Nephron (organoid): ENCODE results near the gene PCAT7.
A peak's percentile ranks its signal among the peaks of the same experiment; 100 is the strongest.
"Not testable (repeated sequence)": the region's sequence is repeated elsewhere in the genome, so short reads cannot be mapped to it uniquely, and the experiment has no call there.

Source experiments
- H3K27ac Mint-ChIP-seq, 3 experiments: 2 replicates each; pipeline ENCODE4 v1.8.0; 2020; ENCODE audit warnings: mixed read lengths in 3 of 3, mild to moderate bottlenecking in 2 of 3, moderate library complexity in 1 of 3
- H3K27me3 Mint-ChIP-seq: 2 replicates; pipeline ENCODE4 v1.8.0; 2021; ENCODE audit warnings: low read depth, mild to moderate bottlenecking, moderate library complexity, mixed read lengths
- H3K36me3 Mint-ChIP-seq: 2 replicates; pipeline ENCODE4 v1.8.0; 2020; ENCODE audit warnings: low read depth, mixed read lengths
- H3K4me1 Mint-ChIP-seq: 2 replicates; pipeline ENCODE4 v1.8.0; 2020; ENCODE audit warnings: mixed read lengths
- H3K4me3 Mint-ChIP-seq, 3 experiments: 2 replicates each; pipeline ENCODE4 v1.8.0; 2020; ENCODE audit warnings: mild to moderate bottlenecking in 3 of 3, mixed read lengths in 3 of 3, moderate library complexity in 2 of 3
- H3K9me3 Mint-ChIP-seq: 2 replicates; pipeline ENCODE4 v1.8.0; 2020; ENCODE audit warnings: mixed read lengths
- CTCF ChIP-seq, 3 experiments: fragments of 200-600 bp; sonication (generic); IDR thresholded peaks; one replicate each; pipeline ENCODE4 v1.5.0; 2021; ENCODE audit warnings: antibody characterized with exemption in 3 of 3; ENCODE audit not compliant: unreplicated experiment in 3 of 3

PCAT7 gene

DNA sequence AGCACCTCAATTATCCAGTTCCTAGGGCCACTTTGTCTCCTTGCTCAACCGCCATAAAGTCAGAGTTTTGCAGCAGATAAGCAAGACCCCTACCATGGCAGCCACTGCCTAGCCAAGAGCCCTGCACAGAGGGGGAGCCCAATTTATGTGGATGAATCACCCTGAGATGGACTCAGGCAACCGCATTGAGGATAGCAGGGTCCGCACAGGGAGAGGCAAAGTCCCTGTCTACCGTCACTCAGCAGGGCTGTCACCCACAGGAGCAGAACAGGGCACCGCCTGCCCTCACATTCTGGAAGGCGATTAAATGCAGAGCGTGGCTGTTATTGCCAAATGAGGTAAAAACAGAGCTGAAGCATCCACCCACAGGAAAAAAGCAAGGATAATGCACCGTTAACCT is 37.0 kb downstream of the PCAT7 start:
- peaks cover 10% of the 10 kb centered on the region for H3K4me1 Mint-ChIP-seq
- no peak for TF ChIP-seq CTCF (IDR thresholded peaks at IDR 0.05; ENCODE audit: unreplicated experiment in 3 of 3)
- no peaks in the 10 kb centered on the region for H3K36me3 Mint-ChIP-seq
- H3K27ac Mint-ChIP-seq, result no peak overlapping the region
- no peaks in the 10 kb centered on the region for H3K9me3 Mint-ChIP-seq
- H3K4me3 Mint-ChIP-seq, result no peak overlapping the region
- H3K27me3 Mint-ChIP-seq, result peaks cover 6% of the 10 kb centered on the region

- not testable (repeated sequence) for H3K27ac Mint-ChIP-seq, H3K4me1 Mint-ChIP-seq, H3K36me3 Mint-ChIP-seq, H3K4me3 Mint-ChIP-seq, H3K9me3 Mint-ChIP-seq, H3K27me3 Mint-ChIP-seq
Measured at GRCh38 chr9:94592683-94593082, 37.8 kb downstream of the PCAT7 start.

DNA sequence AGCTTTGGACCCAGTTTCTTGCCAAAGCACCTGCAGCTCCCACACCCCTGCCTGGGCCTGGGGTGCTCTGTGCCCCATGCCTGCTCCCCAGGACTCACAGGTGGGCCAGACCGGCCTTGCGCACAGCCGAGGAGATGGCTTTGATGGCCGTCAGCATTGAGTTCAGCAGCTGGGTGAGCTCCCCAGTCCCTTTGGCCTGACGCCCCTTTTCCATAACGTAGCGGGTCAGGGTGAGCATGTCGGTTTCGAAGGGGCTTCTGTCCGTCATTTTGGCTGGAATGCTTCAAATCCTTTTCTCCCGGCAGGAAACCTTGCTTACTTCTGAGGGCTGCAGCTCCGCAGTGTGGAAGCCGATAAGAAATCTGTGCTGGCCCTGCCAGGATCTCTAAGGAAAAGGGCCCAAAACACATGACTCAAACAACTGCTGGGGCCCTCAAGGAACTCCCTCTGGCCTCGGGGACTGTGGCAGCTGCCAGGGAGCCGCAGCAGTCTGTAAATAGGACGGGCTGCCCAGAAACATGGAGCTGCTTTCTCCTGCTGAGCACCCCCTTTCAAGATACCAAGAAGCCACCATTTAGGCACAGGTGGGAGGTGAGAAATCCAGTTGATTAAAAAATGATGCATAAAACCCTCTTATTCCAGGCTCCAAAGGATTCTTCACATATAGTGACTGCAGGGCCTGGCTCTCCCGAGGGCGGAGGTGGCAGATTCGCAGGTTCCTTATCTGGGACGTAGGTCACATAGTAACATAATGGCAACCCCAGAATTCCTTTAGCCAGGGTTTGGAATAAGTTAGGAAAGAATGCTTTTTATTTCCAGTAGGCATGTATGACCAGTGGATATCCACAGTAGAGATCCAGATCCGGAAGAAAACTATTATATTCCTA is 38.8 kb downstream of the PCAT7 start, which contains the start of gene FBP2:
Gene FBP2 (minus strand): TSS at position 366 of the 887 bp plus-strand sequence. CDS start 98 bp downstream, at position 268.
- Mint-ChIP-seq H3K27me3 (peaks cover 4% of the 10 kb centered on the region), H3K36me3 (no peaks in the 10 kb centered on the region), H3K4me3 (peak within 1 kb of the TSS in 1 of 3 experiments; percentile 25), H3K4me1 (peaks cover 6% of the 10 kb centered on the region), H3K9me3 (no peaks in the 10 kb centered on the region), H3K27ac (no peak within 1 kb of the TSS)
- TF ChIP-seq CTCF (IDR thresholded peaks at IDR 0.05; ENCODE audit: unreplicated experiment in 3 of 3), result no peak

DNA sequence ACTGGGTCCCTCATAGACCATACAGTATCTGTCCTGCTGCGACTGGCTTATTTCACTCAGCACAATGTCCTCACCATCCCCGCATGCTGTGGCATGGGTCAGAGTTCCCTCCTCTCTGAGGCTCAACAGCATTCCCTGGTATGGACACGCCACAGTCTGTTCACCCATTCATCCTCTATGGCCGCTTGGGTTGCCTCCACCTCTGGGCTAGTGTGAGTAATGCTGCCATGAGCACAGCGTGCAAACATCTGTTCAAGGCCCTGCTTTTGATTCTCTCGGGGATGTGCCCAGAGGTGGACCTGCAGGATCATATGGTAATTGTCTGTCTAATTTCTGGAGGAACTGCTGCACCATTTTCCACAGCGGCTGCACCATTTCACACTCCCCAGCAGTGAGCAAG is 44.2 kb downstream of the PCAT7 start:
- TF ChIP-seq CTCF (IDR thresholded peaks at IDR 0.05; ENCODE audit: unreplicated experiment in 3 of 3), result no peak
- no peak overlapping the region for H3K4me3 Mint-ChIP-seq

DNA sequence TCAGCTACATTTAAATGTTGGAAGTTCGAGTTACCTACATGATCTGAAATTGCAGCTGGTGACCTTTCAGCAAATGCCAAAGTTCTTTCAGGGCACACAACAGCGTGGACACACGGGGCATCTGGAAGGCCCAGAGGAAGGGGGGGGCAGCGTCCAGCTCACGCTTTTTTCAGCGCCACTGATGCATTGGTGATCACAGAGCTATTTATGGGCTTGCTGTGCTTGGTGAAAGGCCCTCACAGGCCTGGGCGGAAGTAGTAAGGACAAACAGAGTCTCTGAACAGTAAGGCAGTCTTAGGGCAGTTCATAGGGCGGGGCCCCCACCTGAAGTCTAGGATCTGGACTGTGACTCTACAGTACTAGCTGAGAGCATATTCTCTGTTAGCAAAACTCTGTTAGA is 45.4 kb downstream of the PCAT7 start:
- Mint-ChIP-seq H3K4me3 (no peak overlapping the region), H3K9me3 (no peaks in the 10 kb centered on the region), H3K36me3 (no peaks in the 10 kb centered on the region), H3K4me1 (peaks cover 15% of the 10 kb centered on the region), H3K27ac (no peak overlapping the region), H3K27me3 (peaks cover 8% of the 10 kb centered on the region)
- TF ChIP-seq CTCF (IDR thresholded peaks at IDR 0.05; ENCODE audit: unreplicated experiment in 3 of 3), result no peak

More for the DNA sequence above, 44.2 kb downstream of the PCAT7 start:
- Mint-ChIP-seq H3K4me1 (peaks cover 15% of the 10 kb centered on the region), H3K27me3 (peaks cover 6% of the 10 kb centered on the region), H3K9me3 (no peaks in the 10 kb centered on the region), H3K27ac (no peak overlapping the region), H3K36me3 (no peaks in the 10 kb centered on the region)

- Mint-ChIP-seq H3K4me3 (no peak overlapping the region), H3K9me3 (no peaks in the 10 kb centered on the region), H3K4me1 (peaks cover 15% of the 10 kb centered on the region), H3K36me3 (no peaks in the 10 kb centered on the region), H3K27ac (no peak overlapping the region), H3K27me3 (peaks cover 12% of the 10 kb centered on the region)
- TF ChIP-seq CTCF (IDR thresholded peaks at IDR 0.05; ENCODE audit: unreplicated experiment in 3 of 3), result no peak
Measured at GRCh38 chr9:94600715-94601114, 45.8 kb downstream of the PCAT7 start.
